Measurements from ENCODE around the gene IL31RA. TPM values are rescaled to one million over a fixed set of nuclear protein-coding genes. Genes with fewer than 3 reads are reported as not detected.

IL31RA gene
- total and polyA plus RNA-seq, 2 experiments from 2014 or later, result not detected

DNA sequence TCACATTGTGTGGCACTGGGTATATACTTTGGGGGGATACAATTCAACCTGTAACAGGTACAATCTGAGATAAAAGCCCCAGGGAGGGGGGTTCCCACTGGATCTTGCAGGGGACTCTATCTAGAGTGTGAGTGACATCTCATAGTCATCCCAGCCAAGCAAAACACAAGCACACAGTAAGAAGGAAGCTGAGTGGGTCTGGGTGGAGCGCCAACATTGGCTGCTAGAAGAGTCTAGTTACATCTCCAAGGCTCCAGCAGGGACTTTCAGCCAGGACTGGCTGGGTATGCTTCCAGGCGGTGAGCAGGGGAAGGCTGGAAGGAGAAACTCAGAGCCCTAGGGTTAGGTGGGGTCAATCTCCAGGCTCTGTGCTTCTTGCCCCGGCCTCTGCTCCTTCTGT is 53.0 kb downstream of the IL31RA start:
- TF ChIP-seq, protein P1, sequence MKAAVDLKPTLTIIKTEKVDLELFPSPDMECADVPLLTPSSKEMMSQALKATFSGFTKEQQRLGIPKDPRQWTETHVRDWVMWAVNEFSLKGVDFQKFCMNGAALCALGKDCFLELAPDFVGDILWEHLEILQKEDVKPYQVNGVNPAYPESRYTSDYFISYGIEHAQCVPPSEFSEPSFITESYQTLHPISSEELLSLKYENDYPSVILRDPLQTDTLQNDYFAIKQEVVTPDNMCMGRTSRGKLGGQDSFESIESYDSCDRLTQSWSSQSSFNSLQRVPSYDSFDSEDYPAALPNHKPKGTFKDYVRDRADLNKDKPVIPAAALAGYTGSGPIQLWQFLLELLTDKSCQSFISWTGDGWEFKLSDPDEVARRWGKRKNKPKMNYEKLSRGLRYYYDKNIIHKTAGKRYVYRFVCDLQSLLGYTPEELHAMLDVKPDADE (IDR thresholded peaks at IDR 0.05), result no peak
- no peak for TF ChIP-seq EZH2 (IDR thresholded peaks at IDR 0.05; ENCODE audit: low read depth, unreplicated experiment)
- TF ChIP-seq, protein P2, sequence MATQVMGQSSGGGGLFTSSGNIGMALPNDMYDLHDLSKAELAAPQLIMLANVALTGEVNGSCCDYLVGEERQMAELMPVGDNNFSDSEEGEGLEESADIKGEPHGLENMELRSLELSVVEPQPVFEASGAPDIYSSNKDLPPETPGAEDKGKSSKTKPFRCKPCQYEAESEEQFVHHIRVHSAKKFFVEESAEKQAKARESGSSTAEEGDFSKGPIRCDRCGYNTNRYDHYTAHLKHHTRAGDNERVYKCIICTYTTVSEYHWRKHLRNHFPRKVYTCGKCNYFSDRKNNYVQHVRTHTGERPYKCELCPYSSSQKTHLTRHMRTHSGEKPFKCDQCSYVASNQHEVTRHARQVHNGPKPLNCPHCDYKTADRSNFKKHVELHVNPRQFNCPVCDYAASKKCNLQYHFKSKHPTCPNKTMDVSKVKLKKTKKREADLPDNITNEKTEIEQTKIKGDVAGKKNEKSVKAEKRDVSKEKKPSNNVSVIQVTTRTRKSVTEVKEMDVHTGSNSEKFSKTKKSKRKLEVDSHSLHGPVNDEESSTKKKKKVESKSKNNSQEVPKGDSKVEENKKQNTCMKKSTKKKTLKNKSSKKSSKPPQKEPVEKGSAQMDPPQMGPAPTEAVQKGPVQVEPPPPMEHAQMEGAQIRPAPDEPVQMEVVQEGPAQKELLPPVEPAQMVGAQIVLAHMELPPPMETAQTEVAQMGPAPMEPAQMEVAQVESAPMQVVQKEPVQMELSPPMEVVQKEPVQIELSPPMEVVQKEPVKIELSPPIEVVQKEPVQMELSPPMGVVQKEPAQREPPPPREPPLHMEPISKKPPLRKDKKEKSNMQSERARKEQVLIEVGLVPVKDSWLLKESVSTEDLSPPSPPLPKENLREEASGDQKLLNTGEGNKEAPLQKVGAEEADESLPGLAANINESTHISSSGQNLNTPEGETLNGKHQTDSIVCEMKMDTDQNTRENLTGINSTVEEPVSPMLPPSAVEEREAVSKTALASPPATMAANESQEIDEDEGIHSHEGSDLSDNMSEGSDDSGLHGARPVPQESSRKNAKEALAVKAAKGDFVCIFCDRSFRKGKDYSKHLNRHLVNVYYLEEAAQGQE (IDR thresholded peaks at IDR 0.05; ENCODE audit: unreplicated experiment), result no peak
- no peak for TF ChIP-seq ZNF114 (CRISPR knock-in tag; IDR thresholded peaks at IDR 0.05)
- no peak for TF ChIP-seq JUNB (IDR thresholded peaks at IDR 0.05; ENCODE audit: unreplicated experiment)
- TF ChIP-seq STAT1 (IDR thresholded peaks at IDR 0.05; ENCODE audit: unreplicated experiment), result no peak
- TF ChIP-seq POLR2AphosphoS5 (IDR thresholded peaks at IDR 0.05; ENCODE audit: low read depth), result no peak
- TF ChIP-seq, protein P3, sequence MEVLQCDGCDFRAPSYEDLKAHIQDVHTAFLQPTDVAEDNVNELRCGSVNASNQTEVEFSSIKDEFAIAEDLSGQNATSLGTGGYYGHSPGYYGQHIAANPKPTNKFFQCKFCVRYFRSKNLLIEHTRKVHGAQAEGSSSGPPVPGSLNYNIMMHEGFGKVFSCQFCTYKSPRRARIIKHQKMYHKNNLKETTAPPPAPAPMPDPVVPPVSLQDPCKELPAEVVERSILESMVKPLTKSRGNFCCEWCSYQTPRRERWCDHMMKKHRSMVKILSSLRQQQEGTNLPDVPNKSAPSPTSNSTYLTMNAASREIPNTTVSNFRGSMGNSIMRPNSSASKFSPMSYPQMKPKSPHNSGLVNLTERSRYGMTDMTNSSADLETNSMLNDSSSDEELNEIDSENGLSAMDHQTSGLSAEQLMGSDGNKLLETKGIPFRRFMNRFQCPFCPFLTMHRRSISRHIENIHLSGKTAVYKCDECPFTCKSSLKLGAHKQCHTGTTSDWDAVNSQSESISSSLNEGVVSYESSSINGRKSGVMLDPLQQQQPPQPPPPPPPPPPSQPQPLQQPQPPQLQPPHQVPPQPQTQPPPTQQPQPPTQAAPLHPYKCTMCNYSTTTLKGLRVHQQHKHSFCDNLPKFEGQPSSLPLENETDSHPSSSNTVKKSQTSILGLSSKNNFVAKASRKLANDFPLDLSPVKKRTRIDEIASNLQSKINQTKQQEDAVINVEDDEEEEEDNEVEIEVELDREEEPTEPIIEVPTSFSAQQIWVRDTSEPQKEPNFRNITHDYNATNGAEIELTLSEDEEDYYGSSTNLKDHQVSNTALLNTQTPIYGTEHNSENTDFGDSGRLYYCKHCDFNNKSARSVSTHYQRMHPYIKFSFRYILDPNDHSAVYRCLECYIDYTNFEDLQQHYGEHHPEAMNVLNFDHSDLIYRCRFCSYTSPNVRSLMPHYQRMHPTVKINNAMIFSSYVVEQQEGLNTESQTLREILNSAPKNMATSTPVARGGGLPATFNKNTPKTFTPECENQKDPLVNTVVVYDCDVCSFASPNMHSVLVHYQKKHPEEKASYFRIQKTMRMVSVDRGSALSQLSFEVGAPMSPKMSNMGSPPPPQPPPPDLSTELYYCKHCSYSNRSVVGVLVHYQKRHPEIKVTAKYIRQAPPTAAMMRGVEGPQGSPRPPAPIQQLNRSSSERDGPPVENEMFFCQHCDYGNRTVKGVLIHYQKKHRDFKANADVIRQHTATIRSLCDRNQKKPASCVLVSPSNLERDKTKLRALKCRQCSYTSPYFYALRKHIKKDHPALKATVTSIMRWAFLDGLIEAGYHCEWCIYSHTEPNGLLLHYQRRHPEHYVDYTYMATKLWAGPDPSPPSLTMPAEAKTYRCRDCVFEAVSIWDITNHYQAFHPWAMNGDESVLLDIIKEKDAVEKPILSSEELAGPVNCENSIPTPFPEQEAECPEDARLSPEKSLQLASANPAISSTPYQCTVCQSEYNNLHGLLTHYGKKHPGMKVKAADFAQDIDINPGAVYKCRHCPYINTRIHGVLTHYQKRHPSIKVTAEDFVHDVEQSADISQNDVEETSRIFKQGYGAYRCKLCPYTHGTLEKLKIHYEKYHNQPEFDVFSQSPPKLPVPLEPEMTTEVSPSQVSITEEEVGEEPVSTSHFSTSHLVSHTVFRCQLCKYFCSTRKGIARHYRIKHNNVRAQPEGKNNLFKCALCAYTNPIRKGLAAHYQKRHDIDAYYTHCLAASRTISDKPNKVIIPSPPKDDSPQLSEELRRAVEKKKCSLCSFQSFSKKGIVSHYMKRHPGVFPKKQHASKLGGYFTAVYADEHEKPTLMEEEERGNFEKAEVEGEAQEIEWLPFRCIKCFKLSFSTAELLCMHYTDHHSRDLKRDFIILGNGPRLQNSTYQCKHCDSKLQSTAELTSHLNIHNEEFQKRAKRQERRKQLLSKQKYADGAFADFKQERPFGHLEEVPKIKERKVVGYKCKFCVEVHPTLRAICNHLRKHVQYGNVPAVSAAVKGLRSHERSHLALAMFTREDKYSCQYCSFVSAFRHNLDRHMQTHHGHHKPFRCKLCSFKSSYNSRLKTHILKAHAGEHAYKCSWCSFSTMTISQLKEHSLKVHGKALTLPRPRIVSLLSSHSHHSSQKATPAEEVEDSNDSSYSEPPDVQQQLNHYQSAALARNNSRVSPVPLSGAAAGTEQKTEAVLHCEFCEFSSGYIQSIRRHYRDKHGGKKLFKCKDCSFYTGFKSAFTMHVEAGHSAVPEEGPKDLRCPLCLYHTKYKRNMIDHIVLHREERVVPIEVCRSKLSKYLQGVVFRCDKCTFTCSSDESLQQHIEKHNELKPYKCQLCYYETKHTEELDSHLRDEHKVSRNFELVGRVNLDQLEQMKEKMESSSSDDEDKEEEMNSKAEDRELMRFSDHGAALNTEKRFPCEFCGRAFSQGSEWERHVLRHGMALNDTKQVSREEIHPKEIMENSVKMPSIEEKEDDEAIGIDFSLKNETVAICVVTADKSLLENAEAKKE (CRISPR knock-in tag; IDR thresholded peaks at IDR 0.05), result no peak
- TF ChIP-seq CREB1 (CRISPR knock-in tag; IDR thresholded peaks at IDR 0.05; ENCODE audit: low read depth), result no peak
- TF ChIP-seq NANOG (IDR thresholded peaks at IDR 0.05; ENCODE audit: borderline replicate concordance), result no peak
- no peak for TF ChIP-seq EZH2phosphoT487 (IDR thresholded peaks at IDR 0.05; ENCODE audit: unreplicated experiment)
- no peak for TF ChIP-seq ZNF331 (CRISPR knock-in tag; IDR thresholded peaks at IDR 0.05; ENCODE audit: low read depth)
- TF ChIP-seq, protein P4, sequence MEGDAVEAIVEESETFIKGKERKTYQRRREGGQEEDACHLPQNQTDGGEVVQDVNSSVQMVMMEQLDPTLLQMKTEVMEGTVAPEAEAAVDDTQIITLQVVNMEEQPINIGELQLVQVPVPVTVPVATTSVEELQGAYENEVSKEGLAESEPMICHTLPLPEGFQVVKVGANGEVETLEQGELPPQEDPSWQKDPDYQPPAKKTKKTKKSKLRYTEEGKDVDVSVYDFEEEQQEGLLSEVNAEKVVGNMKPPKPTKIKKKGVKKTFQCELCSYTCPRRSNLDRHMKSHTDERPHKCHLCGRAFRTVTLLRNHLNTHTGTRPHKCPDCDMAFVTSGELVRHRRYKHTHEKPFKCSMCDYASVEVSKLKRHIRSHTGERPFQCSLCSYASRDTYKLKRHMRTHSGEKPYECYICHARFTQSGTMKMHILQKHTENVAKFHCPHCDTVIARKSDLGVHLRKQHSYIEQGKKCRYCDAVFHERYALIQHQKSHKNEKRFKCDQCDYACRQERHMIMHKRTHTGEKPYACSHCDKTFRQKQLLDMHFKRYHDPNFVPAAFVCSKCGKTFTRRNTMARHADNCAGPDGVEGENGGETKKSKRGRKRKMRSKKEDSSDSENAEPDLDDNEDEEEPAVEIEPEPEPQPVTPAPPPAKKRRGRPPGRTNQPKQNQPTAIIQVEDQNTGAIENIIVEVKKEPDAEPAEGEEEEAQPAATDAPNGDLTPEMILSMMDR (conservative IDR thresholded peaks at IDR 0.05; ENCODE audit: low read depth in 2 of 2), result no peak
- Histone ChIP-seq H3F3A (replicated peaks; ENCODE audit: low read depth) (no peaks in the 10 kb centered on the region), H3K36me3 (ENCODE audit: insufficient read depth) (no peaks in the 10 kb centered on the region), H4K20me1 (replicated peaks; ENCODE audit: insufficient read depth) (no peaks in the 10 kb centered on the region), H2AFZ (no peak overlapping the region), H3K4me3 (no peak overlapping the region), H3K27ac (ENCODE audit: low read depth) (no peak overlapping the region), H3K4me1 (ENCODE audit: insufficient read depth) (no peaks in the 10 kb centered on the region), H3K79me2 (replicated peaks; ENCODE audit: insufficient read depth) (no peaks in the 10 kb centered on the region), H3K4me2 (no peak overlapping the region), H3K27me3 (ENCODE audit: insufficient read depth) (no peaks in the 10 kb centered on the region), H3K9me2 (ENCODE audit: insufficient read depth) (peaks cover 7% of the 10 kb centered on the region; the same call in 1 of the 2 replicates)
- DNase-seq (ENCODE audit: low spot score) (no peak), ATAC-seq (no peak)
- H3K4me3 Mint-ChIP-seq, result no peak overlapping the region
- H3K36me3 Mint-ChIP-seq (ENCODE audit: low read depth), result no peaks in the 10 kb centered on the region
- no peak overlapping the region for H3K27ac Mint-ChIP-seq
- H3K27me3 Mint-ChIP-seq (ENCODE audit: insufficient read depth, low read depth, poor library complexity), result peaks cover 8% of the 10 kb centered on the region
- H3K9me3 Mint-ChIP-seq, result no peaks in the 10 kb centered on the region
- no peaks in the 10 kb centered on the region for H3K4me1 Mint-ChIP-seq
